DMS153 treated with DMSO at 0.1 percent for 48 hours (cell line): ENCODE results near the gene MRGPRF.
"Not testable (repeated sequence)": the region's sequence is repeated elsewhere in the genome, so short reads cannot be mapped to it uniquely, and the experiment has no call there.

Source experiments
- DNase-seq: peaks from one replicate; lab custom pipeline; 2025; ENCODE audit not compliant: unreplicated experiment; lab: John Stamatoyannopoulos, UW

The MRGPRF gene

DNA sequence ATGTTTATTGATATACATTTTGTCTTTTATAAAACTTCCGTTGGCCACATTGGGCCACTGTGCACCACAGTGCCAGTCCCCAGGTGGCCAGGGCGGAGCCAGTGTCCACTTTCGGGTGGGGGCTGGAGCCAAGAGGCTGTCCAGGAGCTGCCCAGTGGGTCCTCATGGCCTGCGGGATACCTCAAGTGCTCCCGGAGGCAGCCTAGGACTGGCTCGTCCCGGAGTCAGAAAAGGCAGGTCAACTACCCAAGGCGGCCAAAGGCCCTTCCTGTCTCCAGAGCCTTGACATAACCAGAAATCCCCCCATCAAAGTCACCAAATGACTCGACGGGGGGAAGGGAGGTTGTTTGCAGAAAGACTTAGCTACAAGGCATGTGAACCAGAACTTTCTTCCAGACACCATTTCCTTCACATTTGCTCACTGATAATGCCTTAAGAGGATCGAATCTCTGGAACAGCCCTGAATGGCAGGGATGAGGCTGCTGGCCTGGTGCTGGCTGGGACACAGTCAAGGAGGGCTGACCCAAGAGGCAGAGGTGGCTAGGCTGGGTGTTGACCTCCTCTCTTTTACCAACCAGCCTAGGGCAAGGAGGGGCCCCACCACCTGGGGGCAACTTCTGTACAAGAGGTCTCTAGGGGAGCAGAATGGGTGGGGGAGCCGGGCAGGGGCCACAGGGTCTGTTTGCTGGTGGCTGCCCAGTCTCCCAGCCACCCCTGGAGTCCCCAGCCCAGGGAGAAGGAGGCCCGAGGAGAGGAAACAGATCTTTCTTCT is 8.4 kb downstream of the MRGPRF start:
- no peak for DNase-seq

DNA sequence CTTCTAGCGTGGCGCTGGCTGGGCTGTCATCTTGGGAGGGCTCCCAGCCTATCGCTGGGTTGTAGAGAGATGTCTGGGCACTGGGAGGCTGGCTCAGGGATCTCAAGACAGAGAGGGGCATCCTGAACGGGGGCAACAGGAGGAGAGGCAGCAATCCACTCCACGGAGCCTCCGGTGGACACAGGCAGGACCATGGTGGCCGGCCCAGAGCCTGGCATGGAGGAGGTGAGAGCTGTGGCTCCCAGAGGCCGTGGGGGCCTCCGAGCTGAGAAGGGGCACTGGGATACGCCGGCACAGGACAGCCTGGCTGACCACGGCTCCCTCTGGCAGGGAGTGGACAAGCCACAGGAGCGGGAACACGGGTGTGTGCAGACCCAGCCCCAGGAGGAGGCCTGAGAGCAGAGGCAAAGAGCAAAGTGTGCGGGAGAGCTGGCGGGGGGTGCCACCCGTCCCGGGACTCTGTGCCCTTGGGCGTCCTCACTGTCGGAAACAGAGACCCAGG is 9.1 kb downstream of the MRGPRF start:
- no peak for DNase-seq

DNA sequence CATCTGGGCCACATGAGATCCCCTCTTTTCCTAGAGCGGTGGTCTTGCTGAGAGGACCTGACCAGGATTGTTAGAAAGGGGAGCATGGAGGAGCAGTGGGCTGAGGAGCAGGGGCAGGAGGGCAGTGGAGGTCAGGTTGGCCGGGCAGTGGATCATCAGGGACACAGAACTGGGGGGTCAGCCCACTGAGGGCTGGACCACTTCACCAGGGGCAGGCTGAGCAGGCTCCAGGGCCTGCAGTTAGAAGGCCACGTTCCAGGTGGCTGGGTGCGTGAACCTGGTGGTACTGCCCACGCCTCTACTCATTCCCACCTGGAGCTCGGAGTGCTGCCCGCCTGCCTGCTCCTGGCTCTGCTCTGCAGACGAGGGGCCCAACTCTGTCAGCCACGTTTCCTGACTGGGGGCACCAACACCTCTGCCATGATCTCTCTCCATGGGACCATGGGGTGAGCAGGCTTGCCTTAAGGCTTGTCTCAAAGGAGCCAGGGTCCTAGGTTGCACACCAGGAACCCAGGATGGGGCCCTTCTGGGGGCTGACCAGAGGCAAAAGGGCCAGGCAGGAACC is 9.7 kb downstream of the MRGPRF start:
- no peak for DNase-seq

DNA sequence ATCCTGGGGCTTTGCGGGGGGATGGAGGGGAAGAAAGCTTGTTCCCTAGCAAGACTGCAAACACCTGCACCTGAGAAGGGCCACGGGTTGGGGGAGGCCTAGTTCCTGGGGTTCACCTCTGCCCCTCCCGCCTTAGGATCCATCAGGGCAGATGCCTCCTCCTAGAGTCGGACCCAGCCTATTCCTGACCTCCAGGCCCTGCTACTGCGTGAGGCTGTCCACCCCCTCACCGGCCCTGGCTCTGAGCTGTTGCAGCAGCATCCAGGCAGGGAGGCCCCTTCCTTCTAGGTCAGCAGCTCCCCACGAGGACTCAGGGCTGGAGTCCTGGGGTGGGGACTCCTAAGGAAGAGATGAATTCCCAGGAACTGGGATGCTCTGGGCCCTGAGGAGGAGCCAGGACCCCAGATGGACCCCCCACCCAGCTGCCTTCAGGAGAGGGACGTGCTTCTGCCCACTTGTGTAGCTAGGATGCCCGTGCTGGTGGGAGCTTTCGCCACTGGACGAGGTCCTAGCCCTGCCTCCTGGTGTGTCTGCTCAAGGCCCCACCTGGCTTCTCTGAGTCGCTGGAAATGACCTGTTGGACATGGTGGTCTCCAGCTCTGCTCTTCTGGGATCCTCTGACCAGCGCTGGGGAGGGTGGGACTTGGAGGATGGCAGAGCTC is 10.3 kb downstream of the MRGPRF start:
- no peak for DNase-seq

DNA sequence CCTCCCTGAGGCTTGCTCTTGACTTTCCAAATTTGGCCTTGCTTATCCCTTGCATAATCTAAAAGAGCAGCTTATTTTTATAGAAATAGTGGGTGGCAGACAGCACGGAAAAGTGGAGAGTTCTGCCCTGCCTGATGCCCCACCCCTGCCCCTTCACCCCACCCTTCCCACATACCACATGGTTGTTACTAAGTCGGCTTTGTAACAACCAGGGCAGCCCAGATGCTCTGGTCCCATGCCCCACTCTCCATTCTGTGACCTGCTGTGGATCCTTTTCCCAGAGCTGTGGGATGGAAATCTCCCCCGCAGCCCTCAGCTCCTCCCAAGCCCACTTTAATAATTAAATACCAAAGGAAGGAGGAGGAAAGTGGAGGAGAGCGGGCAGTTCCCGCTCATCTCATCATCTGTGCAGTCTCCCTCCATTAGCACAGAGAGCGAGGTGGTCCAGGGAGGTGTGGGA is 10.9 kb downstream of the MRGPRF start:
- no peak for DNase-seq

DNA sequence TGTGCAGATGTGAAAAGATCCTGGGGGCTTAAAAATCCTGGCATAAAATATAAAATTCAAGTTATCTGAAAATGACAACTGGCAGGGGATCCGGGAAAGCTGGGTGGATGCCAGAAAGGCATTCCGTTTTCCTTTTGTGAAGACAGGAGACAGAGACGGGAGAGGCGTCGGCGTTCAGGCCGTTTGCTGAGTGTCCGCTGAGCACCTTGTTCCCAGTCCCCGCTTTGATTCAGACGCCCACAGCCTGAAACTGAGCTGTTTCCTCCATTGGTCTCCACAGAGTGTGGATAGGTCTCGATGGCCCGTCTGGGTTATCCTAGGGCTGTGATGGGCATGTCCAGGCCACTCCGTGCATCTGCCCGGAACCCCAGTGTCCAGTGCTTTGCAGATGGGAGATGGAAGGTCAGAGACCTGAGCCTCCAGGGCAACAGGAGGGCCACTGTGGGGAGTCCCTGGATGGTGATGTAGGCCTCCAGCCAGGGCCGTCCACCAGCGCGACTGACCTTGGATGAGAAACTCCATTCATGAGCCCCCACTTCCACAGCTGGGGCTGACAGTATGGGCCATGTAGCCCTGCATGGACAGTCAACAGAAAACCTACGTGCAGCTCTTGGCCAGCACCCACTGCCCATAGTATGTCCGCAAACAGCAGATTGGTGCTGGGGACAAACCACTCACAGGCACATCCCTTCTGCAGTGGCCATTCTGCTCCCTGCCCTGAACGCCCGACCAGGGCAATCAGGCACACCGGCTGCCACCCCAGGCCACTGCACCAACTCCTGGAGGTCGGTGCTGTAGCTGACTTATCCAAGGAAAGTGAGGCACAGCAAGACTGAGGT is 11.6 kb downstream of the MRGPRF start:
- no peak for DNase-seq

DNA sequence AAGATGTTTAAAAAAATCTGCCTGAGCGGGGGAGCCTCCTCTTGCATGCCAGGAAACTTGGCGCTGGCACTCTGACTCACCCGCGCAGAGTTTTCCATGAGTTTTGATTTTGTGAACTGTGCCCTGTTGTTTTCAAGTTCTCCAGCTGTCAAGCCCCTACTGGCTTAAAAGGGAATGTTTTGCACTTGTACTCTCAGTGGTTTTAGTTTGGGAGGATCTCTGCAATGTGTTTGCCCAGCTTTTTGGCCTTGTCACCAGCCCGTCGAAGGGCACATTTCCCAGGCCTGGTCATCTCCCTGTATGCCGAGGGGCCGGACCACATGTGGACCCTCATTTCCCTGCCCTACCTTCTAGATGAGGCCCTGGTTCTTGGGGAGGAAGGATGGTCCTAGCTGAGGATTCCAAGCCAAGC is 12.2 kb downstream of the MRGPRF start:
- DNase-seq: no peak

DNA sequence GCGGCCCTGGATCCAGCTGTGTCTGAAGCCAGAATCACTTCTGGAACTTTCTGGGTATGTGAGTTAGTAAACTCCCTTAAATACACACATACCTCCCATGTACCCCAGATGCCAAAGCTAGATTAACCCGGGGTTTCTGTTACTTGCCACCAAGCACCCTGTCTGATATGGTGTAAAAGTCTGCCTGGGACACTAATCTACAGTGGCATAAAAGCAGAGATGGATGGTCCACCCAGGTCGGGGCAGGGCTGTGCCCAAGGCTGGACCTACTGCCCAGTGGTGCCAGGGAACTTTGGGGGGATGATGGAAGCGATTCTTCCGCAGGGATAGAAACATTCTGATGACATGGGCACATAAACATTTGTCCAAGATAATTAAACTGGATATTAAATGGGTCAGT is 12.7 kb downstream of the MRGPRF start:
- DNase-seq: no peak

DNA sequence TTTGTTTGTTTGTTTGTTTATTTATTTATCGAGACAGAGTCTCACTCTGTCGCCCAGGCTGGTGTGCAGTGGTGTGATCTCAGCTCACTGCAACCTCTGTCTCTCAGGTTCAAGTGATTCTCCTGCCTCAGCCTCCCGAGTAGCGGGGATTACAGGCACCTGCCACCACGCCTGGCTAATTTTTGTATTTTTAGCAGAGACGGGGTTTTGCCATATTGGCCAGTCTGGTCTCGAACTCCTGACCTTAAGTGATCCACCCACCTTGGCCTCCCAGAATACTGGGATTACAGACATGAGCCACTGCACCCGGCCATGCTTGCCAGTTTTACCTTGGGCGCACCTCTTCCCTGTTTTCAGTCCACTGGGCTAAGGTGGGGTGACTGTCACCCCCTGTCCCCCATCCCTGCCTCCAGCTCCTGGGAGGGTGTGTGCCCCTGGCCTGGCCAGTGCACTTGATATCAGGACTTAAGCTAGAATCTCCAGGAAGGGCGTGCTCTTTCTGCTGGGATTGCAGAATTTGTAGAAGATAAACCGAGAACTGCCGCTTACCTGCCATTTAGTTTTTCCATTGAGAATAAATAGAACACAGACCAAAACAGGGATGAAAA is 13.2 kb downstream of the MRGPRF start:
- not testable (repeated sequence) for DNase-seq

DNA sequence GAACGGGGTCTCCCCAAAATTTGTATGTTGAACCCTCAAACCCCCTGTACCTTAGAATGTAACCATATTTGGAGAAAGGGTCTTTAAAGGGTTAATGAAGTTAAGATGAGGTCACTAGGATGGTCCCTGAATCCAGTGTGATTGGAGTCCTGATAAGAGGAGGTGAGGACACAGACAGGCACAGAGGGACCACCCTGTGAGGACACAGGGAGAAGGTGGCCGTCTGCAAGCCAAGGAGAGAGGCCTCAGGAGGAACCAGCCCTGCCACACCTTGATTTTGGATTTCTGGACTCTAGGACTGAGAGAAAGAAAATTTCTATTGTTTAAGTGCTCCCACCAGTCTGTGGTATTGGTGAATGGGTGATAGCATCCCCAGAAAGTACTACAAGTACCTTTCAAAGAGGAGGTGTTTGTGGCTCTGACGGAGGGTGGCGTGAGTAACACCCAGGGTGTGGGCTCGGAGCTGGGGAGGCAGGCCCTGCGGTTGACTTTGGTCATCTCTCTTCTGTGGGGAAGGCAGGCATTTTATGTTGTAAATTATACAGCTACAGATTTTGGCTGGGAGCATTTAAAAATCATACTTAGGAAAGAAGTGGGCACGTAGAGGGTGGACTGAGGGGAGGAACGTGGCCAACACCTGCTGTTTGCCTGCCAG is 13.8 kb downstream of the MRGPRF start:
- DNase-seq: no peak

DNA sequence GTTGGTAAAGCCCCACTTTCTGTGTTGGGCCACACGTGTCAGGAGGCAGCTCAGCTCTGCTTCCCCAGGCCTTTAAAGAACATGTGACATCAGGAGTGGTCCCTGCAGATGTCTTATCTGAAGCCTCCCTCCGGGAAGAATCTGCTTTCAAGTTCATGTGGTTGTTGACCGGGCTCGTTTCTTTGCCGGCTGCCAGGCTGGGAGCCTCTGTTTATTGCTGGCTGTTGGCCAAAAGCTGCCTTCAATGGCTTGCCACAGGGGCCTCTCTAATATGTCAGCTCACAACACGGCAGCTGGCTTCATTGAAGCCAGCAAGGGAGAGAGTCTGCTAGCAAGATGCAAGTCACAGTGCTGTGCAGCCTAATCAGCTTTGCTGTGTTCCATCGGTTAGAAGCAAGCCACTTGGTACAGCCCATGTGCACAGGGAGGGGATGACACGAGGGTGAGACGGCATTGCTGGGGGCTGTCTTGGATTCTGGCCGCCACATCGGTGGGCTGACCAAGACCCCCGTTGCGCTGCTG is 14.6 kb downstream of the MRGPRF start:
- peak; percentile 29 for DNase-seq

DNA sequence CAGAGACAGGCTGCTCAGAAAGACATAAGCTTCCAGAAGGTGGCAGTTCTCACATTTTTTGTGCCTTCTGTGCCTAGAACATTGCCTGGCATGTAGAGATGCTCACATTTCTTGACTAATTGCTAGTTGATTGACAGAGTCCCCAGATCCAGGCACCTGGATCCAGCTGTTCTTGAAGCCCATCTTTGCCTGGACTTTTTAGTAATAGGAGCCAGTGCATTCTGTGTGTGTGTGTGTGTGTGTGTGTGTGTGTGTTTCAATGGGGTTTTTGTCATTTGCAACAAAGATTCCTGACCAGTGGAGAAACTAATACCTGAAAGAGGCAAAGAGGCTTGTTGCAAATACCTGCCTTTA is 15.1 kb downstream of the MRGPRF start:
- no peak for DNase-seq

DNA sequence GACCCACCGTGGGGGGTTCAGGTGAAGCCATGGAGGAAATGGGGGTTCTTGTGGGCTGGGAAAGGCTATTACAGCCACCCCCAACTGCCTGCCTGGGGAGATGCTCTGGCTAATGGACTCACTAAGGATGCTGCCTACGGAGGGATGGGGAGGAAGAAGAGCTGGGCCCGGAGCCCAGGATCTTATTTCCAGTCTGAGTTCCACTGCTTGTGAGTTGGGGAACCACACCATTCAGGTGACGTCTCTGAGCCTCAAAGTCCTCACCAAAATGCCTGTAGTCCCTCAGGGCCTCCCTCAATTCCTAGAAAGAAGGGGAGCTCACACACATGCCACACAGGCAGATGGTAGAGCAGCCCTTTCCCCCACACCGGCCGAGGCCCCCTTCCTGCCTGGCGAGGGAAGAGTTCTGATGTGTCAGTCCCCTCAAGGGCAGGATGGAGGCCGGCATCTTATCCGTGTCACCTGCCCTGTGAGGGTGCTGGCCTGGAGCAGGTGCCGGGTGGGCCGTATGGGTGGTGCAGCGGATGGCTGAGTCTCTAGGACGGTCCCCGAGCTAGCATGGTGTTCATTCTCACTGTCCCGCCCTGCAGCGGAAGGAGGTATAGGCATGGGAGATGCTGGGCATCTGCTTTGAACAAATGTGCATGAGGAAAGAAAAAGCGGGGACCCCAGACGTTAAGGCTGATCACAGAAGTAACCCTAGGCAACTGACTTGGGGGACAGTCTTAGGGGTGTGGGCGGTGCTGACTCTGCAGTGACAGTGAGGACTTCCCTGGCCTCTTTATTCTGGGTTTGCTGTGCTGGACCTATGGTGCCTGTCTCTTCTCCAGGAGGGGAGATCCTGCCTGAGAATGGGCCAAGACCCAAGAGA is 15.7 kb downstream of the MRGPRF start:
- no peak for DNase-seq

DNA sequence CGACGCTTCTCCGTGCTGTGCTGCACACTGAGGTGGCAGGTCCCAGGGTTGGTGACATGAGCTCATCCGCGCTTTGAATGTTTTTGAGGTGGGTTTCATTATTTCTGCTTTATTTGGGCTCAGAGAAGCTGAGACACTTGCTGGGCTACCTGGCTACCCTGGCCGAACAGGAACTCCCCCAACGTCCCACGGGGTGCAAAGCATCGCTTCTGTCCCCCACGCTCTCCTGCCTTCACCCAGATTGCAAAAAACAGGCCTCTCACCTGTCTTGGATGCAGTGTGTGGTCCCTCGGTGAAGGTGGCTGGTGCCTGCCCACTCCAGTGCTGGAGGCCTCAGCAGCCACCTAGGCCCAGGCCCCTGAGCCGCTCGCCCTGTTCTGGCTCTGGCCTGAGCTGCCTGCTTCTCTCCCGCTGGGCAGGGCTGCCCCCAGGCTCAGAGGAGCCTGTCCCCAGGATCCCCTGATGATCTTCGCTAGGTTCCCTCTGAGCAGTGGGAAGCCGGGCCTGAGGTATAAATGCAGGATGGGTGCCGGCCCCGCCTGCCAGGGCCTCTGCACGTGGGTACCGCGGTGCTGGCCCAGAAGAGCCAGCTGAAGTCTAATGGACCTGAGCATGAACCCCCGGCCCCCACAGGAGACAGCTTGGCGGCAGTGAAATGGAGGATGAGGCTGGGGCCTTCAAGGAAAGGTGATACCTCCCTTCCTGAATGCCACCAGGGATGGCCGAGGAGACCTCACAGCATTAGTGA is 16.5 kb downstream of the MRGPRF start:
- DNase-seq: no peak

DNA sequence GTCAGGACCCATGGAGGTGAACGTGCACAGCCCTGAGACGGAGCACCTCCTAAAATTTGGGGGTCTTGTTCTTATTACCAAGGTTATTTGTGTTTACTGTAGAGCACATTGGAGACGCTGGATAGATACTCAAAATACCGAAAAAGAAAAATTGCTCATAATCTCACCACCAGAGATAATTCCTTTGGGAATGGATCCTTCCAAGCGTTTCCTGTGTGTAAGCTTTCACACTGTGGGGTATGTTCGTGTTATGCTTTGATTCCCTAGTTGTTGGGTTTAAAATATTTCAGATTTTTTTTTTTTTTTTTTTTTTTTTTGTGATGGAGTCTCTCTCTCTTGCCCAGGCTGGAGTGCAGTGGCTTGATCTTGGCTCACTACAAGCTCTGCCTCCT is 18.2 kb downstream of the MRGPRF start:
- no peak for DNase-seq

DNA sequence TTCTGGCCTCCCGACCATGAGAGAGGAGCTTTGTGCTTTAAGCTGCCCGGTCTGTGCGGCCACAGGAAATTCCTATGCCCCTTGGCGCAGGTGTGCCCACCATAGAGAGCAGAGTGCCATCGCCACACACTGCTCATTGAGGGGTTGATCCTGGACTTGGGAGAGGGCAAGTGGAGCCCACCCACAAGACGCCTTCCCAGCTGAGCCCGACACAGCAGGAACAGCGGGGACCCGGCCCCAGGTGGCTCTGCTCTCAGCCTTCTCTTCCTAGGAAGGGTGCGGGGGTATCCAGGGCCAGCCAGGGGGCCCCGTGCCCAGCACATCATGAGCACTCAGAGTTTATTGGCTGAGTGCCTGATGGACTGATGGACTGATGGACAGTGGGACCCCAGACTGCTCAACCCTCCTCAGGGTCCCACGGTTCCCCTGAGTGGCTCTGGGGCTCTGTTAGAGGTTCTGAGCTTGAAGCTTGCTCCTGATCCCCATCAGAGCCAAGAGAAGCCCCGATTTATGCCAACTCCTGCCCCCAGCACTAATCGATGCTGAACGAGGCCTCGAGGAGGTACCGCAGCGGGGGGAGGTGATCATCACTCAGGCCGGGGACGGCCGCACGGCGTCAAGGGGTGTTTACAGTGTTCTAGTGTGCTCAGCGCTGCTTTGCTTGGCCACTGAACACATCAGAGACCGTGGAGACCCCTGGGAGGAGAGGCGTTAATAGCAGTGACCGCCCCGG is 18.7 kb downstream of the MRGPRF start:
- DNase-seq: no peak

DNA sequence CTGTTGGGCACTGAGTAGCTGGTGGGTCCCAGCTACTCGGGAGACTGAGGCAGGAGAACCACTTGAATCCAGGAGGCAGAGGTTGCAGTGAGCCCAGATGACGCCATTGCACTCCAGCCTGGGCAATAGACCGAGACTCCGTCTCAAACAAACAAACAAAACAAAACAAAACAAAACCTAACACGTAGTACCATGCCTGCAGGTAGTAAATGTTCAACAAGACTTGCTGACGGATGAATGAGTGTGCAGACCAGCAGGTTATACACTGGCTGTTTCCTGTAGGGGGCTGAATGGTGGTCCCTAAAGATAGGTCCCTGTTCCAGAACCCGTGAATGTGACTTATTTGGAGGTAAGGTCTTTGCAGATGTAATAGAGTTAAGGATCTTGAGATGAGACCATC is 19.5 kb downstream of the MRGPRF start:
- no peak for DNase-seq

DNA sequence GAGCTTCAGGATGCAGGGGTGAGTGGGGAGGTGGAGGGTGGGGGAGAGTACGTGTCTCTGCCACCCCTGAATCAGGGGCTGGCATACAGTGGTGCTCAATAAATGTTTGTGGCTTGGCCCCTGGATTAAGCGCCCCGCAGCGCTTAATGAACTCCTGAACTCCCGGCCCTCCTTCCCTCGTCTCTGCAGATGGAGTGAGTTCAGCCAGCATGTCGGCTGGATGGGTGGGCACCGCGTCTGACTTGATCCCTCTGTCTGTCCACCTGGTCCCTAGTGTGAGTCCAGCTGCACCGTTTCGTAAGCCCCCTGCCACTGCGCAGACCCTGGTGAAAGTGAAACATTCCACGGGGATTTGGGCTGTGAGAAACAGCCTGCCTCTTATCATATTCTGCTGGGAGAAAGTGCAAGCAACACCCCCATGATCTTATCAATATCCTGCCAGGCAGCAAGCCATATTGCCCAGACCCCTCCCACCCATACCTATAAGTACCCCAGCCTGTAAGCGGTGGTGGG is 20.2 kb downstream of the MRGPRF start:
- no peak for DNase-seq
